Measurements from ENCODE around the gene SNX9.

DNA sequence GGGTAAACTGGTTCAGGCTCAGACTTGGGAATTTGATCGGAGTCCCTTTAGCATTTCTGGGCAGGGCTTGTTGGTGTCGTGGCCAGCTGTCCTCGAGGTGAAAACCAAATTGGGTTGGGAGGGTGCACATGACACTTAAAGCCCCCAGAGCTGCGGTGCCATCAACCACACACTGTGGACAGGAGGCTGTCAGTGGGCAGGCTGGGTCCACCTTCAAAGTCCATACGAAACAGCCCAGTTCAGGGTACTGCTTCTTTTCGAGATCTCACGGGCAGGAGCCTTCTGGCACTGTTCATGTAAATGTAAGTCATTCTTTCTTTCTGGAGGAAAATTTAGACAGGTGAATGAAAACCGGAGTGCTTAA lies 165.6 kb downstream of the SNX9 start:
- TF ChIP-seq, protein P1, sequence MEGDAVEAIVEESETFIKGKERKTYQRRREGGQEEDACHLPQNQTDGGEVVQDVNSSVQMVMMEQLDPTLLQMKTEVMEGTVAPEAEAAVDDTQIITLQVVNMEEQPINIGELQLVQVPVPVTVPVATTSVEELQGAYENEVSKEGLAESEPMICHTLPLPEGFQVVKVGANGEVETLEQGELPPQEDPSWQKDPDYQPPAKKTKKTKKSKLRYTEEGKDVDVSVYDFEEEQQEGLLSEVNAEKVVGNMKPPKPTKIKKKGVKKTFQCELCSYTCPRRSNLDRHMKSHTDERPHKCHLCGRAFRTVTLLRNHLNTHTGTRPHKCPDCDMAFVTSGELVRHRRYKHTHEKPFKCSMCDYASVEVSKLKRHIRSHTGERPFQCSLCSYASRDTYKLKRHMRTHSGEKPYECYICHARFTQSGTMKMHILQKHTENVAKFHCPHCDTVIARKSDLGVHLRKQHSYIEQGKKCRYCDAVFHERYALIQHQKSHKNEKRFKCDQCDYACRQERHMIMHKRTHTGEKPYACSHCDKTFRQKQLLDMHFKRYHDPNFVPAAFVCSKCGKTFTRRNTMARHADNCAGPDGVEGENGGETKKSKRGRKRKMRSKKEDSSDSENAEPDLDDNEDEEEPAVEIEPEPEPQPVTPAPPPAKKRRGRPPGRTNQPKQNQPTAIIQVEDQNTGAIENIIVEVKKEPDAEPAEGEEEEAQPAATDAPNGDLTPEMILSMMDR (IDR thresholded peaks at IDR 0.05): no peak
- TF ChIP-seq EP300 (IDR thresholded peaks at IDR 0.05; ENCODE audit: low read depth): no peak
- TF ChIP-seq POLR2A (IDR thresholded peaks at IDR 0.05): no peak
- no peak for TF ChIP-seq POLR2AphosphoS5 (IDR thresholded peaks at IDR 0.05)

All from transverse colon (tissue), 4 donors.